ENCODE measurements around the gene C5AR1. TPM values are rescaled to one million over a fixed set of nuclear protein-coding genes. Genes with fewer than 3 reads are reported as not detected.

The C5AR1 gene
- total and polyA plus RNA-seq, 5 donors from 2014 or later = 0.22 to 0.91 TPM; not detected in 3

DNA sequence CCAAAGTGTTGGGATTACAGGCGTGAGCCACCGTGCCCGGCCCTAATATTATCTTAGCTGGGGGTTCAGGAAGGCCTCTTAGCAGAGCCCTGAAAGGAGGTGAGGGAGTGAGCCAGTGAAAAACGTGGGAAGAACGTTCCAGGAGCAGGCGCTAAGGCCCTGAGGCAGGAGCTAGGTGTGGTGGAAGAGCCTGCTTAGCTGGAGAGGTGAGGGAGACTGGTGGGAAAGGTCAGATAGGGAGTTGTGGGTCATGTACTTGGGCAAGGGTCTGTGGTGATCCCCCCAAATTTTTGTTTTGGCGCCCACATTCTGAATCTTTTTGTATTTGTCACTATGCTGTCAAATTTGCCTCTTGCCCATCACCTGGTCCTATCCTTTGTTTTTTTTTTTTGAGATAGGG, 40.1 kb upstream of the C5AR1 start:
- Histone ChIP-seq H3K9me3 (ENCODE audit: control insufficient read depth in 2 of 2, low read length in 2 of 2) (no peaks in the 10 kb centered on the region), H3K27ac (ENCODE audit: insufficient read depth, low read length, poor library complexity, severe bottlenecking) (no peak overlapping the region), H3K27me3 (ENCODE audit: control insufficient read depth, insufficient read depth, low read length) (no peaks in the 10 kb centered on the region), H3K4me3 (ENCODE audit: low read depth, low read length) (no peak overlapping the region), H3K36me3 (ENCODE audit: control insufficient read depth, insufficient read depth, low read length) (peaks cover 26% of the 10 kb centered on the region), H3K4me1 (ENCODE audit: control insufficient read depth, insufficient read depth, low read length, poor library complexity, severe bottlenecking) (peaks cover 14% of the 10 kb centered on the region)
- no peak for ATAC-seq (ENCODE audit: low read depth in 2 of 2)
- Mint-ChIP-seq H3K27me3 (peaks cover 7% of the 10 kb centered on the region), H3K9me3 (peaks cover 0 to 1% (median 0%) of the 10 kb centered on the region in 7 donors), H3K36me3 (peaks cover 22% of the 10 kb centered on the region), H3K4me1 (peaks cover 4 to 14% (median 5%) of the 10 kb centered on the region in 4 donors), H3K4me3 (peak overlapping the region in 2 of 4 donors; percentile 48 to 84), H3K27ac (peak overlapping the region in 1 of 3 donors; percentile 52)
- DNase-seq = no peak

DNA sequence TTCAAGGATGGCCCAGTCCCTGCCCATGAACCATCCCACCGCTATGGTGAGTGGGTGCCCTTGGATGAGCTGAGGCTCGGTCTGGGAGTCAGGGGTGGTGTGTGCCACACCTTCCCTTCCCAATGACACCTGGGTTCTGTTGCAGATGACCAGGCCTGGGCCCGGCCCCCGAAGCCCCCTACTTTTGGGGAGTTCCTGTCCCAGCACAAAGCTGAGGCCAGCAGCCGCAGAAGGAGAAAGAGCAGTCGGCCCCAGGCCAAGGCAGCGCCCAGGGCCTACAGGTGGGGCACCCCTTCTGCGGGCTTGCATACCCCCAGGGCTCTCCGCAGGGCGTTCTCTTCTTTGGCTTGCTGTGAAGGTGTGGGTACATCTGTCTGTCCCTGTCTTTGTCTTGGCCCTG, 39.3 kb upstream of the C5AR1 start:
- no peak for DNase-seq
- peaks cover 4 to 15% (median 5%) of the 10 kb centered on the region in 4 donors for H3K4me1 Mint-ChIP-seq
- peak overlapping the region in 1 of 3 donors; percentile 67 for H3K27ac Mint-ChIP-seq
- peaks cover 7% of the 10 kb centered on the region for H3K27me3 Mint-ChIP-seq
- peaks cover 19% of the 10 kb centered on the region for H3K36me3 Mint-ChIP-seq
- peak overlapping the region in 3 of 4 donors; percentile 36 to 89 (median 84) for H3K4me3 Mint-ChIP-seq
- Histone ChIP-seq H3K27ac (ENCODE audit: insufficient read depth, low read length, poor library complexity, severe bottlenecking) (no peak overlapping the region), H3K9me3 (ENCODE audit: control insufficient read depth in 2 of 2, low read length in 2 of 2) (no peaks in the 10 kb centered on the region), H3K27me3 (ENCODE audit: control insufficient read depth, insufficient read depth, low read length) (no peaks in the 10 kb centered on the region), H3K4me1 (ENCODE audit: control insufficient read depth, insufficient read depth, low read length, poor library complexity, severe bottlenecking) (peaks cover 19% of the 10 kb centered on the region), H3K36me3 (ENCODE audit: control insufficient read depth, insufficient read depth, low read length) (peaks cover 20% of the 10 kb centered on the region), H3K4me3 (ENCODE audit: low read depth, low read length) (no peak overlapping the region)
- no peak for ATAC-seq (ENCODE audit: low read depth in 2 of 2)
- peaks cover 0 to 1% (median 0%) of the 10 kb centered on the region in 7 donors for H3K9me3 Mint-ChIP-seq

DNA sequence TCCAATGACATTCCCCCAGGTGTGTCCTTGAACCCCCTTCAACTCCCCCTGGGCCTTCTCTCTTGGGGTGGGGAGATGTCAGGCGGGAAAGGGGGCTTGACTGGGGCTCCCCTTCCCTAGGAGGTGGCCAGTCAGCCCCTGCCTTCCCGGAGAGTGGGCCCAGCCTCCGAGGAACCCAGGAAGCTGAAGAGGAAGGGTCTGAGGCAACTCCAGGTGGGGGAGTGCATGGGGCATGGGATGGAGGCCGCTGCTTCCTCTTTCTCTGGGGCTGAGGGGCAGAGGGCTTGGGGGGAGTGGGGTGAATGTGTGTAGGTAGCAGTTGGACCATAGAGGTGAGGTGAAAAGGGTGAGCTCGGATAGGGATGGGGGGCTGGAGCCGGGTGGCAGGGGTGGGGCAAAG, 37.7 kb upstream of the C5AR1 start:
- no peak for DNase-seq
- ATAC-seq (ENCODE audit: low read depth in 2 of 2) = no peak

DNA sequence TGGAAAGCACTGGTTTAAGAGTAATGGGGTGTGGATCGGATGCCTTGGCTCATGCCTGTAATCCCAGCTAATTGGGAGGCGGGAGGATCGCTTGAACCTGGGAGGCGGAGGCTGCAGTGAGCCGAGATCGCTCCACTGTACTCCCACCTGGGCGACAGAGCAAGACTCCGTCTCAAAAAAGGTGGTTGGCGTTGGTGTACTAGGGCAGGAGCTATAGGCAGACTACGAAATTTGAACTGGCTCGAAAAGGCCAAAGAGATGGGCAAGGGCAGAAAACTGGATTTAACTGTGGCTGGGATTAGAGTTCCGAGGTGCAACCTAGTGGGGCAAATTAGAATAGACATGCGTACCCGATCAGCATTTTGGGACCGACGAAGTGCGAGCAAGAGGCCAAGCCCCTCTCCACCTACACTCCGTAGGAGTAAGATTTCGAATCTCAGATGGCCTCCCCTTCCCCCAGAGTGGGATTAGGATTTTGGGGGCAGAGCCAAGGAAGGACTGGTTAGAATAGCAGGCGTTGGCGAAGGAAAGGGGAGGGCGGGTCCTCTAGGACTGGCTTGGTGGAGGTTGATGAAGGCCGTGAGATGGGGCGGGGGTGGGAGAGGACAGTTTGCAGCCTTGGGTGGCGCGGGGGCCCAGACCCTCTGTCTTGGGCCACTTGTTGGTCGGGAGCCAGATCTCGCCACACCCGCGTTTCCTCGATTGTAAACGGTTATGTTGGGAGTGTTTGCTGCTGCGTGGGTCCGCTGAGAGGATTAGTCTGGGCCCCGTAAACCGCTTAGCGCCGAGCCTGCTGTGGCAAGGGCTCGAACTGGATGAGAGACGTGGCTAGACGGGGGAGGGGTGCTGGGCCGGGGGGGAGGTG, 37.0 kb upstream of the C5AR1 start:
- Histone ChIP-seq H3K36me3 (ENCODE audit: control insufficient read depth, insufficient read depth, low read length) (peaks cover 7% of the 10 kb centered on the region), H3K27me3 (ENCODE audit: control insufficient read depth, insufficient read depth, low read length) (no peaks in the 10 kb centered on the region), H3K9me3 (ENCODE audit: control insufficient read depth in 2 of 2, low read length in 2 of 2) (no peaks in the 10 kb centered on the region), H3K4me3 (ENCODE audit: low read depth, low read length) (peak overlapping the region; percentile 13), H3K4me1 (ENCODE audit: control insufficient read depth, insufficient read depth, low read length, poor library complexity, severe bottlenecking) (peaks cover 22% of the 10 kb centered on the region), H3K27ac (ENCODE audit: insufficient read depth, low read length, poor library complexity, severe bottlenecking) (peak overlapping the region; percentile 97)
- ATAC-seq (ENCODE audit: low read depth in 2 of 2) (no peak), DNase-seq (peak in 2 of 3 donors; percentile 49 to 50)
- Mint-ChIP-seq H3K4me3 (peak overlapping the region; percentile 87 to 100 (median 98)), H3K27me3 (peaks cover 7% of the 10 kb centered on the region), H3K4me1 (peaks cover 4 to 23% (median 7%) of the 10 kb centered on the region in 4 donors), H3K27ac (peak overlapping the region; percentile 87 to 99 (median 99)), H3K36me3 (peaks cover 15% of the 10 kb centered on the region), H3K9me3 (peaks cover 0 to 1% (median 0%) of the 10 kb centered on the region in 7 donors)

More for the DNA sequence above, 37.7 kb upstream of the C5AR1 start:
- peaks cover 4 to 22% (median 7%) of the 10 kb centered on the region in 4 donors for H3K4me1 Mint-ChIP-seq
- Histone ChIP-seq H3K27me3 (ENCODE audit: control insufficient read depth, insufficient read depth, low read length) (no peaks in the 10 kb centered on the region), H3K9me3 (ENCODE audit: control insufficient read depth in 2 of 2, low read length in 2 of 2) (no peaks in the 10 kb centered on the region), H3K4me3 (ENCODE audit: low read depth, low read length) (no peak overlapping the region), H3K4me1 (ENCODE audit: control insufficient read depth, insufficient read depth, low read length, poor library complexity, severe bottlenecking) (peaks cover 22% of the 10 kb centered on the region), H3K27ac (ENCODE audit: insufficient read depth, low read length, poor library complexity, severe bottlenecking) (no peak overlapping the region), H3K36me3 (ENCODE audit: control insufficient read depth, insufficient read depth, low read length) (peaks cover 12% of the 10 kb centered on the region)
- H3K36me3 Mint-ChIP-seq = peaks cover 18% of the 10 kb centered on the region
- H3K27me3 Mint-ChIP-seq = peaks cover 7% of the 10 kb centered on the region
- H3K27ac Mint-ChIP-seq = peak overlapping the region in 2 of 3 donors; percentile 87 to 99
- peak overlapping the region in 3 of 4 donors; percentile 46 to 100 (median 87) for H3K4me3 Mint-ChIP-seq
- H3K9me3 Mint-ChIP-seq = peaks cover 0 to 1% (median 0%) of the 10 kb centered on the region in 7 donors

DNA sequence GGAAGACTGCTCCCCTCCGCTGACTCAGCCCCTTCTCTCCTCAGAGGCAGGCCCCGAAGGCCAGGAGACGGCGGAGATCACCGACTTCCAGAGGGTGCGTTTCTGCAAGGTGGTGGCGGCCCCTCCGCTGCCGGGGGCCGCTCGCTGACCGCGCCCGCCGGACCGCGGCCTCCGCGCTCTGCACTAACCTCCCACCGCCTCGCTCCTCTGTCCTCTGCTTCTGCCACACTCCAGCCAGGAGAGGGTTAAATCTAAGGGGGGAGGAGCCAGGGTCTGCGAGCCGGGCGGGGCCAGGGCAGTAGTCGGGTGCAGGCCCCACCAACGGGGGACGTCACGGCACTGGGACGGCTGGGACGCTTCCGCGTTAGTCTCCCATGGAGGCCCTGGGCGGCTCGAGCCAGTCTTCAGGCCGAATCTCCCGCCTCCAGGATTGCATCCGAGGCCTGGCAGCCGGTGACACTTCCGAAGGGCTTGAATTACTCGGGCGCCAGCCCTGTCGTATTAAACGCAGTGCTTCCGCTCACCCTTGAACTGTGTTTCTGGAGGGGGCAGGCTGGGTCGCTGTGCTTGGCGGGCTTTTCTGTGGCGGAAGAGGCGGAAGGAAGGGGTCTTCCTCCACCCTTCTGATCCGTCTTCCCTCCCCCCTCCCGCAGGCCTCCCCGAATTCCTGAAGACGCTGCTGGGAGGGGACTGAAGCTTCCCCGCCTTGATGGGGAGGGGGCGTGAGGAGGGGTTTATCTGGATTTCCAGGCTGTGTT, 36.2 kb upstream of the C5AR1 start:
- Histone ChIP-seq H3K9me3 (ENCODE audit: control insufficient read depth in 2 of 2, low read length in 2 of 2) (no peaks in the 10 kb centered on the region), H3K27me3 (ENCODE audit: control insufficient read depth, insufficient read depth, low read length) (no peaks in the 10 kb centered on the region), H3K4me3 (ENCODE audit: low read depth, low read length) (peak overlapping the region; percentile 77), H3K4me1 (ENCODE audit: control insufficient read depth, insufficient read depth, low read length, poor library complexity, severe bottlenecking) (peaks cover 22% of the 10 kb centered on the region), H3K36me3 (ENCODE audit: control insufficient read depth, insufficient read depth, low read length) (peaks cover 7% of the 10 kb centered on the region), H3K27ac (ENCODE audit: insufficient read depth, low read length, poor library complexity, severe bottlenecking) (peak overlapping the region; percentile 97)
- Mint-ChIP-seq H3K4me1 (peaks cover 4 to 26% (median 7%) of the 10 kb centered on the region in 4 donors), H3K27me3 (peaks cover 7% of the 10 kb centered on the region), H3K27ac (peak overlapping the region; percentile 97 to 99 (median 99)), H3K9me3 (peaks cover 0 to 1% (median 0%) of the 10 kb centered on the region in 7 donors), H3K36me3 (peaks cover 9% of the 10 kb centered on the region), H3K4me3 (peak overlapping the region; percentile 97 to 100 (median 98))
- DNase-seq (peak; percentile 85 to 94 (median 89)), ATAC-seq (ENCODE audit: low read depth in 2 of 2) (peak; percentile 58 to 61)

DNA sequence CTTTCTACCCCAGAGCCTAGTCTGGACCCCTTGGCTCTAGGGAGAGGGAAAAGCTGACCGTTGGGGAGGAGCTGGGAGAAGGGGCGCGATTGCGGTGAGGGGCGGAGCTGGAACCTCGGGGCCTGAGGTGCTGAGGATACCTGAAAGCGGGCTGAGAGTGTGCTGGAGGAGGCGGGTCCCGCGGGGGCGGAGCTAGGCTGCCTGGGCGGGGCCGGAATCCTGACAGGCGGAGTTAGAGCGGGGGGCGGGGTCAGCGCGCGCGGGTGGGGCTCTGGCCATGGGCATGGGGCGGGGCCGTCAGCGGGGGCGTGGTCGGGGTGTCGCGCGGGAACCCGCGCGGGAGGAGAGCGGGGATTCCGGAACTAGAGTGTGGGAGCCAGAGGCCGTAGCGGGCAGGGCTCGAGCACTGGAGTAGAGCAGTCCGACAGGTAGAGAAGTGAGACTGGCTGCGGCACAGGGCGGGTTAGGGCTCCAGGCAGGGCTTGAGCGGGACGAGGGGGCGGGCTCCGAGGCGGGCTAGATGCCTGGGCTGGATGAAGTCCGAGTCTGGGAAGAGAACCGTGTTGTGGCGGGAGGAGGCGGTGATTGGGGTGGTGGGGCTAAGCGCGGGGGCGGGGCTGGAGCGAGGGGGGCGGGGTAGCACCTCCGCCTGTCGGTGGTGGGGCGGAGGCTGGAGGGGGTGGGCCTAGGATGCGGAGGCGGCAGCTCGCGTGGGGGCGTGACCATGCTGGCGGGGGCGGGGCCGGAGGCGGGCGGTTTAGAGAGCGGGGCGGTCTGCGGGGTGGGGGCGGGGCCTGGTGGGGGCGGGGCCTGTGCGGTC, 35.4 kb upstream of the C5AR1 start, which contains the start of gene INAFM1:
Gene INAFM1 (plus strand): TSS at position 815 of the 820 bp plus-strand sequence. CDS start 35 bp downstream, outside the sequence.
- H3K36me3 Mint-ChIP-seq = peaks cover 9% of the 10 kb centered on the region
- H3K4me3 Mint-ChIP-seq = peak within 1 kb of the TSS; percentile 97 to 100 (median 98)
- Histone ChIP-seq H3K4me1 (ENCODE audit: control insufficient read depth, insufficient read depth, low read length, poor library complexity, severe bottlenecking) (peaks cover 22% of the 10 kb centered on the region), H3K4me3 (ENCODE audit: low read depth, low read length) (peak within 1 kb of the TSS; percentile 77), H3K27me3 (ENCODE audit: control insufficient read depth, insufficient read depth, low read length) (no peaks in the 10 kb centered on the region), H3K9me3 (ENCODE audit: control insufficient read depth in 2 of 2, low read length in 2 of 2) (no peaks in the 10 kb centered on the region), H3K36me3 (ENCODE audit: control insufficient read depth, insufficient read depth, low read length) (peaks cover 7% of the 10 kb centered on the region), H3K27ac (ENCODE audit: insufficient read depth, low read length, poor library complexity, severe bottlenecking) (peak within 1 kb of the TSS; percentile 97)
- H3K4me1 Mint-ChIP-seq = peaks cover 0 to 26% (median 7%) of the 10 kb centered on the region in 4 donors
- ATAC-seq (ENCODE audit: low read depth in 2 of 2) (peak; percentile 70 to 72), DNase-seq (peak; percentile 94 to 99 (median 99))
- H3K27me3 Mint-ChIP-seq = peaks cover 7% of the 10 kb centered on the region
- H3K27ac Mint-ChIP-seq = peak within 1 kb of the TSS; percentile 97 to 99 (median 99)
- H3K9me3 Mint-ChIP-seq = peaks cover 0 to 1% (median 0%) of the 10 kb centered on the region in 7 donors

Measured in CD4-positive, CD25-positive, alpha-beta regulatory T cell (primary cell).